ENCODE results near the gene SPRR3.

SPRR3 gene

DNA sequence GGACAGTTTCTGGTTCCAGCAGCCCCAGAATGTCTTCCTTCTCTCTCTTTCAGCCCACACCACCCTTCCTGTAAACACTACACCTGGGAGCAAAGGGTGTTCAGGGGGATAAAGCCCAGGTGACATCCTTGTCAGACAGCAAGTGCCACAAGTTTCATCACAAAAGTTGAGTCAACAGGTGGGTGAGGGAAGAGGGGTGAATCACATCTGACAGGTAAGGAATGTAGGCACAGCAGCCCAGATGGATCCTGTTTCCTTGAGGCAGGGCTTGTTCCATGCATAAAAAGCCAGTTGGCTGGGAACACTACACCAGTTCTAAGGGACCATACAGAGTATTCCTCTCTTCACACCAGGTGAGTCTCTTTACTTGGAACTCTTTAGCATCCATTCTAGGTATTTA lies 29.3 kb downstream of the SPRR3 start, which contains the start of gene SPRR1B:
SPRR1B (plus strand) TSS at position 309 of the 400 bp plus-strand sequence. CDS start 1,143 bp downstream, outside the sequence.
- in situ Hi-C loops (cut with MboI; ENCODE audit: low pct_unique_long_range_greater_than_20kb, low sequenced_read_pairs, unreplicated experiment), result no loop called here
- DNase-seq (ENCODE audit: low spot score), result no peak
- TF ChIP-seq, protein P1, sequence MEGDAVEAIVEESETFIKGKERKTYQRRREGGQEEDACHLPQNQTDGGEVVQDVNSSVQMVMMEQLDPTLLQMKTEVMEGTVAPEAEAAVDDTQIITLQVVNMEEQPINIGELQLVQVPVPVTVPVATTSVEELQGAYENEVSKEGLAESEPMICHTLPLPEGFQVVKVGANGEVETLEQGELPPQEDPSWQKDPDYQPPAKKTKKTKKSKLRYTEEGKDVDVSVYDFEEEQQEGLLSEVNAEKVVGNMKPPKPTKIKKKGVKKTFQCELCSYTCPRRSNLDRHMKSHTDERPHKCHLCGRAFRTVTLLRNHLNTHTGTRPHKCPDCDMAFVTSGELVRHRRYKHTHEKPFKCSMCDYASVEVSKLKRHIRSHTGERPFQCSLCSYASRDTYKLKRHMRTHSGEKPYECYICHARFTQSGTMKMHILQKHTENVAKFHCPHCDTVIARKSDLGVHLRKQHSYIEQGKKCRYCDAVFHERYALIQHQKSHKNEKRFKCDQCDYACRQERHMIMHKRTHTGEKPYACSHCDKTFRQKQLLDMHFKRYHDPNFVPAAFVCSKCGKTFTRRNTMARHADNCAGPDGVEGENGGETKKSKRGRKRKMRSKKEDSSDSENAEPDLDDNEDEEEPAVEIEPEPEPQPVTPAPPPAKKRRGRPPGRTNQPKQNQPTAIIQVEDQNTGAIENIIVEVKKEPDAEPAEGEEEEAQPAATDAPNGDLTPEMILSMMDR (IDR thresholded peaks at IDR 0.05; ENCODE audit: extremely low read depth, insufficient read depth, missing control alignments), result no peak

- DNase-seq (ENCODE audit: low spot score), result no peak
- in situ Hi-C loops (cut with MboI; ENCODE audit: low pct_unique_long_range_greater_than_20kb, low sequenced_read_pairs, unreplicated experiment), result no loop called here
- TF ChIP-seq, protein P1 (IDR thresholded peaks at IDR 0.05; ENCODE audit: extremely low read depth, insufficient read depth, missing control alignments), result no peak
These were observed 30.5 kb downstream of the SPRR3 start for GRCh38 chr1:153032073-153032472.

GRCh38 chr1:153032677-153033308 lies 31.2 kb downstream of the SPRR3 start:
- DNase-seq (ENCODE audit: low spot score), result peak; percentile 11
- in situ Hi-C loops (cut with MboI; ENCODE audit: low pct_unique_long_range_greater_than_20kb, low sequenced_read_pairs, unreplicated experiment), result no loop called here
- TF ChIP-seq, protein P1 (IDR thresholded peaks at IDR 0.05; ENCODE audit: extremely low read depth, insufficient read depth, missing control alignments), result peak; percentile 24

- TF ChIP-seq, protein P1 (IDR thresholded peaks at IDR 0.05; ENCODE audit: extremely low read depth, insufficient read depth, missing control alignments), result no peak
- DNase-seq (ENCODE audit: low spot score), result no peak
- in situ Hi-C loops (cut with MboI; ENCODE audit: low pct_unique_long_range_greater_than_20kb, low sequenced_read_pairs, unreplicated experiment), result no loop called here
These were observed 33.7 kb downstream of the SPRR3 start for GRCh38 chr1:153035211-153035610.

DNA sequence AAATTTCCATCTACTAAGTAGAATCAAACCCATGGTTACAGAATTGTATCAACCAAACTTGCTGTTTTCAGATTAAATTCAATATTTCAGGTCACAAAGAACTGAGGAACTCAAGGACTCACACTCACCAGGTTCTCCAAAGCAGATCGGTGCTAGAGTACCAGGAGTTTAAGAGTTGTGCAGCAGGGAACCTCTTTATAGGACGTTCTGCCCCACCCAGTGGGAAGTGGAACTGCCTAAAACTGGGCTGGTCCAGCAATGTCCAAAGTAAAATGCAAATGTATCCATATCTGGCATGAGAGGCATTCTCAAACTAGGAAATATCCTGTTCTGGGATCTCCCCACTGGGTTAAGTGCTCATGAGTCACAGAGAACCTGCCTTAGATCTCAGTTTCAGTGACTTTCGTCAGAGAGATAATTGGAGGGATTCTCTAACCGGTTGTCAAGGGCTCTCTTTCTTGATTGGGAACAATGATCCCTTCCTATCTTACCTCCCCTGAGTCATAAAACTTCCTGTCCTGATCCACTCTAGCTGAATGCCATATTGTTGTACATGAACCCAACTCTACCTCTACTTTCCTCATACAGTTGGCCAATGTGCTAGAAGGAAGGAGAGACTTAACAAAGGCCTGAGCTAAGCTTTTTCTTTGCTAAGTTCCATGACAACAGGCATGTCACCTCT lies 39.5 kb downstream of the SPRR3 start, which contains the start of gene SPRR2D:
SPRR2D (minus strand) TSS at position 171 of the 682 bp plus-strand sequence. CDS start 774 bp downstream, outside the sequence.
- DNase-seq (ENCODE audit: low spot score), result no peak
- in situ Hi-C loops (cut with MboI; ENCODE audit: low pct_unique_long_range_greater_than_20kb, low sequenced_read_pairs, unreplicated experiment), result no loop called here
- TF ChIP-seq, protein P1 (IDR thresholded peaks at IDR 0.05; ENCODE audit: extremely low read depth, insufficient read depth, missing control alignments), result no peak

- TF ChIP-seq, protein P1 (IDR thresholded peaks at IDR 0.05; ENCODE audit: extremely low read depth, insufficient read depth, missing control alignments), result no peak
- DNase-seq (ENCODE audit: low spot score), result no peak
- in situ Hi-C loops (cut with MboI; ENCODE audit: low pct_unique_long_range_greater_than_20kb, low sequenced_read_pairs, unreplicated experiment), result no loop called here
These were observed 47.7 kb downstream of the SPRR3 start for GRCh38 chr1:153049211-153049610.

Measured in GM13977 (cell line).